B cell (primary cell): ENCODE measurements around the gene RAD54L2. TPM values are rescaled to one million over a fixed set of nuclear protein-coding genes. Genes with fewer than 3 reads are reported as not detected.

Experiments used
- ATAC-seq: fragments of 200-7000 bp; cut with Tn5 transposase; one replicate; pipeline ENCODE4 v1.10.0; 2021; ENCODE audit warnings: low read depth, mild to moderate bottlenecking, moderate number of reproducible peaks, moderate library complexity
- CTCF ChIA-PET: fragments of 350-600 bp; sonication (Branson Sonifier 250); formaldehyde crosslinking; loops from one replicate; lab custom pipeline; 2021; ENCODE audit warnings: antibody characterized with exemption, inconsistent platforms; lab: Charles Lee
- POLR2A ChIA-PET: fragments of 350-600 bp; sonication (Branson Sonifier 250); formaldehyde crosslinking; loops from one replicate; lab custom pipeline; 2021; ENCODE audit warnings: antibody characterized with exemption; lab: Charles Lee
- DNase-seq: peaks from one replicate; pipeline ENCODE4 v3.0.0; 2013
- H2AFZ ChIP-seq: 2 replicates; pipeline ENCODE4 v1.6.1; 2012; ENCODE audit warnings: mild to moderate bottlenecking, low read depth, low read length; ENCODE audit not compliant: insufficient read depth, poor library complexity, severe bottlenecking
- H3K27ac ChIP-seq, 2 donors: 1 replicate in 1 of 2; 2 replicates in 1 of 2; pipeline ENCODE4 v1.5.1; 2012 to 2013; ENCODE audit warnings: low read length in 2 of 2, mild to moderate bottlenecking in 2 of 2, moderate library complexity in 1 of 2
- H3K27me3 ChIP-seq, 4 experiments: fragments of 200-600 bp in 1 of 4; sonication (generic) in 1 of 4; replicated peaks in 1 of 4; 1 replicate in 2 of 4; 2 replicates in 2 of 4; pipeline versions ENCODE4 v1.6.1 to v1.7.0; 2013 to 2016; ENCODE audit warnings: low read length in 3 of 4, mild to moderate bottlenecking in 2 of 4, mixed read lengths in 1 of 4, moderate library complexity in 1 of 4; ENCODE audit not compliant: insufficient read depth in 4 of 4, control insufficient read depth in 3 of 4; ENCODE audit errors: control extremely low read depth in 1 of 4
- H3K36me3 ChIP-seq, 2 experiments: replicated peaks in 1 of 2; 1 replicate in 1 of 2; 2 replicates in 1 of 2; pipeline versions ENCODE4 v1.6.1 to v1.7.1; 2013; ENCODE audit warnings: low read length in 1 of 2; ENCODE audit not compliant: insufficient read depth in 2 of 2, control insufficient read depth in 1 of 2; ENCODE audit errors: control extremely low read depth in 1 of 2, extremely low read depth in 1 of 2
- H3K4me1 ChIP-seq, 2 donors: fragments of 200-600 bp in 1 of 2; sonication (generic) in 1 of 2; 1 replicate in 1 of 2; 2 replicates in 1 of 2; pipeline versions ENCODE4 v1.5.1 to v1.6.1; 2013 to 2017; ENCODE audit warnings: low read length in 2 of 2; ENCODE audit not compliant: control insufficient read depth in 2 of 2, insufficient read depth in 2 of 2
- H3K4me2 ChIP-seq: replicated peaks from 2 replicates; pipeline ENCODE3; 2012; ENCODE audit warnings: mild to moderate bottlenecking, low read depth, low read length; ENCODE audit not compliant: poor library complexity, severe bottlenecking
- H3K4me3 ChIP-seq, 5 experiments: fragments of 200-600 bp in 1 of 5; sonication (generic) in 1 of 5; 1 replicate in 3 of 5; 2 replicates in 2 of 5; pipeline versions ENCODE4 v1.5.1 to v1.7.0; 2011 to 2016; ENCODE audit warnings: low read length in 4 of 5, mild to moderate bottlenecking in 4 of 5, low read depth in 2 of 5, control low read depth in 1 of 5, moderate library complexity in 1 of 5; ENCODE audit not compliant: insufficient read depth in 1 of 5; ENCODE audit errors: control extremely low read depth in 1 of 5, extremely low read depth in 1 of 5
- H3K79me2 ChIP-seq: fragments of 200-600 bp; sonication (generic); one replicate; pipeline ENCODE4 v1.6.0; 2016; ENCODE audit warnings: low read length; ENCODE audit not compliant: control insufficient read depth, insufficient read depth
- H3K9ac ChIP-seq: fragments of 200-600 bp; sonication (generic); 2 replicates; pipeline ENCODE4 v1.6.1; 2017; ENCODE audit warnings: mild to moderate bottlenecking, low read length, moderate library complexity
- H3K9me3 ChIP-seq, 3 donors: one replicate each; pipeline versions ENCODE4 v1.6.1 to v1.7.1; 2013; ENCODE audit warnings: low read length in 2 of 3; ENCODE audit not compliant: control insufficient read depth in 2 of 3, insufficient read depth in 1 of 3; ENCODE audit errors: control extremely low read depth in 1 of 3
- H4K20me1 ChIP-seq: 2 replicates; pipeline ENCODE4 v1.6.0; 2012; ENCODE audit warnings: mild to moderate bottlenecking, low read length; ENCODE audit not compliant: insufficient read depth, control insufficient read depth, poor library complexity, severe bottlenecking
- H3K27ac Mint-ChIP-seq: one replicate; pipeline ENCODE4 v1.8.0; 2021; ENCODE audit warnings: mixed read lengths
- H3K27me3 Mint-ChIP-seq: one replicate; pipeline ENCODE4 v1.8.0; 2021; ENCODE audit warnings: mixed read lengths
- H3K4me1 Mint-ChIP-seq: one replicate; pipeline ENCODE4 v1.8.0; 2021; ENCODE audit warnings: mixed read lengths
- H3K4me3 Mint-ChIP-seq: one replicate; pipeline ENCODE4 v1.8.0; 2021; ENCODE audit warnings: mixed read lengths
- H3K9me3 Mint-ChIP-seq: one replicate; pipeline ENCODE4 v1.8.0; 2022; ENCODE audit warnings: mixed read lengths; ENCODE audit not compliant: insufficient read depth
- EZH2 ChIP-seq: IDR thresholded peaks from 2 replicates; pipeline ENCODE4 v1.6.1; 2012; ENCODE audit warnings: borderline replicate concordance, low read depth, mild to moderate bottlenecking, moderate library complexity, low read length; ENCODE audit not compliant: insufficient read depth, poor library complexity, severe bottlenecking
- WGBS: methylation state at CpG from one replicate; pipeline ENCODE4 v1.1.5; 2013; ENCODE audit warnings: missing lambda C conversion rate; ENCODE audit not compliant: insufficient coverage; 5-methylcytosine and 5-hydroxymethylcytosine counted together
- intact Hi-C: fragments of 100-400 bp; cut with micrococcal nuclease; formaldehyde crosslinking; loops from one replicate; pipeline ENCODE4 v1.10.0; 2022
- polyA plus RNA-seq: library from polyadenylated mRNA; depleted of rRNA; stranded (reverse); fragments of >200 nt; gene quantifications from 2 replicates; pipeline ENCODE4 v1.2.3, GENCODE V29; 2012
- total RNA-seq, 2 donors: library from RNA; stranded (reverse); fragments of 120-200 nt in 1 of 2; gene quantifications; 1 replicate in 1 of 2; 2 replicates in 1 of 2; pipeline versions ENCODE4 v1.2.3 to v1.2.4, GENCODE V29; 2013 to 2022
- TF ChIP-seq, protein P1 (sequence below): fragments of 200-600 bp; IDR thresholded peaks from one replicate; pipeline ENCODE4 v1.8.0; 2022; ENCODE audit warnings: antibody characterized with exemption, mild to moderate bottlenecking

The RAD54L2 gene
- total and polyA plus RNA-seq, 2 donors (not counting 1 experiment from before 2014, with no cell fraction given), result 6.3 to 43.0 TPM

DNA sequence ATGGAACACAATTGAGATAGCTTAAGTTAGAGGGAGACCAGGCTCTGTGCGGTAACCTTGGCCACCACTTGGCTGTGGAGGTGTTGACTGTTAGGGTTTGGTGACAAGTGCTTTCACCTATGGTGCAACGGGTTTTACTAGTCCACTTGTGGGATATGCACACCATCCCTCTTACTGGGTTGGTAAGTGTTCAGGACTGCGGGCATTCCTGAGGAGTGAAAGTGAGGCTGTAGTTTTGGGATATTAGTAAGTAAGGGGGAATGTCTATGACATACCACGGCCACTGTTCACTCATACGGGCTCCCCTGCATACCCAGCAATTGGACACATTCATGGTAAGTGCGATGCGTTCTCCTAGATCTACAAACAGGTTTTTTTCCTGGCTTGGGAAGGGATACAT lies 8.0 kb upstream of the RAD54L2 start:
- no peaks in the 10 kb centered on the region for H4K20me1 ChIP-seq
- no peak overlapping the region for H3K27ac Mint-ChIP-seq
- H3K4me2 ChIP-seq, result no peak overlapping the region
- no peaks in the 10 kb centered on the region for H3K4me1 ChIP-seq
- TF ChIP-seq, protein P1, sequence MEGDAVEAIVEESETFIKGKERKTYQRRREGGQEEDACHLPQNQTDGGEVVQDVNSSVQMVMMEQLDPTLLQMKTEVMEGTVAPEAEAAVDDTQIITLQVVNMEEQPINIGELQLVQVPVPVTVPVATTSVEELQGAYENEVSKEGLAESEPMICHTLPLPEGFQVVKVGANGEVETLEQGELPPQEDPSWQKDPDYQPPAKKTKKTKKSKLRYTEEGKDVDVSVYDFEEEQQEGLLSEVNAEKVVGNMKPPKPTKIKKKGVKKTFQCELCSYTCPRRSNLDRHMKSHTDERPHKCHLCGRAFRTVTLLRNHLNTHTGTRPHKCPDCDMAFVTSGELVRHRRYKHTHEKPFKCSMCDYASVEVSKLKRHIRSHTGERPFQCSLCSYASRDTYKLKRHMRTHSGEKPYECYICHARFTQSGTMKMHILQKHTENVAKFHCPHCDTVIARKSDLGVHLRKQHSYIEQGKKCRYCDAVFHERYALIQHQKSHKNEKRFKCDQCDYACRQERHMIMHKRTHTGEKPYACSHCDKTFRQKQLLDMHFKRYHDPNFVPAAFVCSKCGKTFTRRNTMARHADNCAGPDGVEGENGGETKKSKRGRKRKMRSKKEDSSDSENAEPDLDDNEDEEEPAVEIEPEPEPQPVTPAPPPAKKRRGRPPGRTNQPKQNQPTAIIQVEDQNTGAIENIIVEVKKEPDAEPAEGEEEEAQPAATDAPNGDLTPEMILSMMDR, result no peak
- no peak for TF ChIP-seq EZH2
- H3K4me3 Mint-ChIP-seq, result no peak overlapping the region
- peaks cover 0 to 21% (median 3%) of the 10 kb centered on the region in 4 experiments for H3K27me3 ChIP-seq
- ChIA-PET CTCF (no interaction called here), POLR2A (no interaction called here)
- no peaks in the 10 kb centered on the region for H3K4me1 Mint-ChIP-seq
- H3K79me2 ChIP-seq, result no peaks in the 10 kb centered on the region
- no peaks in the 10 kb centered on the region for H3K9me3 Mint-ChIP-seq
- no peaks in the 10 kb centered on the region for H3K36me3 ChIP-seq
- WGBS, result 100% methylated on average over 1 of the region's 7 CpGs
- ATAC-seq (no peak), DNase-seq (no peak)
- intact Hi-C loops, result no loop called here
- H3K27me3 Mint-ChIP-seq, result peaks cover 36% of the 10 kb centered on the region
- H2AFZ ChIP-seq, result no peak overlapping the region
- no peak overlapping the region for H3K4me3 ChIP-seq
- H3K27ac ChIP-seq, result no peak overlapping the region
- peaks cover 0 to 6% (median 1%) of the 10 kb centered on the region in 3 donors for H3K9me3 ChIP-seq
- H3K9ac ChIP-seq, result no peak overlapping the region

GRCh38 chr3:51535146-51536019 lies 3.1 kb upstream of the RAD54L2 start:
- Histone ChIP-seq H3K79me2 (peaks cover 39% of the 10 kb centered on the region), H2AFZ (no peak overlapping the region), H3K9ac (no peak overlapping the region), H3K9me3 (no peaks in the 10 kb centered on the region), H4K20me1 (no peaks in the 10 kb centered on the region), H3K4me3 (no peak overlapping the region), H3K4me2 (no peak overlapping the region), H3K27ac (no peak overlapping the region), H3K27me3 (peaks cover 0 to 10% (median 1%) of the 10 kb centered on the region in 4 experiments), H3K36me3 (no peaks in the 10 kb centered on the region), H3K4me1 (peaks cover 21 to 22% of the 10 kb centered on the region in 2 donors)
- intact Hi-C loops, result no loop called here
- ATAC-seq, result no peak
- Mint-ChIP-seq H3K4me1 (peaks cover 23% of the 10 kb centered on the region), H3K9me3 (no peaks in the 10 kb centered on the region), H3K27ac (no peak overlapping the region), H3K27me3 (peaks cover 26% of the 10 kb centered on the region), H3K4me3 (no peak overlapping the region)
- WGBS, result 93% methylated on average over 3 of the region's 7 CpGs
- DNase-seq, result no peak
- POLR2A ChIA-PET, result no interaction called here
- TF ChIP-seq EZH2, result no peak
- TF ChIP-seq, protein P1, result no peak
- CTCF ChIA-PET, result interaction anchor here (3.4 kb wide), 1 partner anchor 34 kb away, joined by 25 read pairs; the partner anchor contains the start of gene DCAF1
